Ovary (tissue), 3 donors: ENCODE results near the gene EEF1G.

Source experiments
- POLR2A ChIP-seq: fragments of 450-650 bp; IDR thresholded peaks from one replicate; pipeline ENCODE4 v1.6.1; 2017; ENCODE audit warnings: antibody characterized with exemption, mild to moderate bottlenecking, moderate library complexity
- TF ChIP-seq, protein P1 (sequence below), 3 donors: fragments of 450-650 bp in 2 of 3; fragments of 200-600 bp in 1 of 3; IDR thresholded peaks; one replicate each; pipeline versions ENCODE4 v1.5.1 to v1.8.0; 2016 to 2022; ENCODE audit warnings: antibody characterized with exemption in 3 of 3, mild to moderate bottlenecking in 1 of 3
- donor health status: DM: no; HTN: no; CAD: no.

DNA sequence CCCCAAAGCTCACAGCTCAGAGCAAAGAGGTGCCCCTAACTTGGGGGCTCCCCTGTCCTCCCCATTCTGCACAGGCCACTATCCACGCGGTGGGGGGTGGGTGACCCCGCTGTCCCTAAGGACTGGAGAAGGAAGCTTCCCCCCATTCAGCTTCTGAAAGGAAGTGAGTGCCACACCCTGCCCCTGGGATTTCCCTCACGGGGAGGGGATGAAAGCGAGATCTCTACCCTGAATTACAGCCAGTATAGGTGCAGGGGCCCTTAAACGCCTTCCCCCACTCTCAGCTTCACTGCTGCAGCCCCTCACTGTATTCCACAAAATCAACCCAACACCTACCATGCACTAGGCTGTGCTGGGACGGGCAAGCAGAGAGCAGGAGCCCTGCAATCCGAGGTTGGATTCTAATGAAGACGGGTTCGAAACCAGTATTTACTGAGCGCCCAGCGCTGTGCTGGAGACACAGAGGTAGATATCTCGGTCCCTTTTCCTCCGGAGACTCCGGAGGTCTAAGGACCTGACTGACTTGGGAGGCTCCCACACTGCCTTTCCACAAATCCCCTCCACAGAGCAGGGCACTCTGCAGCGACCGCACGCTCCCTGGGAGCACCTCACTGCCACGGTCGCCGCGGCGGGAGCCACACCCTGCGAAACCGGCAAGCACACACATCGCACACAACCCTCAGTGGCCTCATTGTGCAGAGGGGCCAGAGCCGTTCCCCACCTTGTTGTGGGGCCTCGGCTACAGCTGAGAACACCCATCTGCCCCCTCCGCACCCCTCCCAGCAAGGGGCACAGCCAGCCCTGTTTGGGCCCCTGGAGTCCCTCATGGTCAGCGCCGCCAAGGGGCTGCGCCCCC lies 28.9 kb downstream of the EEF1G start:
- TF ChIP-seq, protein P1, sequence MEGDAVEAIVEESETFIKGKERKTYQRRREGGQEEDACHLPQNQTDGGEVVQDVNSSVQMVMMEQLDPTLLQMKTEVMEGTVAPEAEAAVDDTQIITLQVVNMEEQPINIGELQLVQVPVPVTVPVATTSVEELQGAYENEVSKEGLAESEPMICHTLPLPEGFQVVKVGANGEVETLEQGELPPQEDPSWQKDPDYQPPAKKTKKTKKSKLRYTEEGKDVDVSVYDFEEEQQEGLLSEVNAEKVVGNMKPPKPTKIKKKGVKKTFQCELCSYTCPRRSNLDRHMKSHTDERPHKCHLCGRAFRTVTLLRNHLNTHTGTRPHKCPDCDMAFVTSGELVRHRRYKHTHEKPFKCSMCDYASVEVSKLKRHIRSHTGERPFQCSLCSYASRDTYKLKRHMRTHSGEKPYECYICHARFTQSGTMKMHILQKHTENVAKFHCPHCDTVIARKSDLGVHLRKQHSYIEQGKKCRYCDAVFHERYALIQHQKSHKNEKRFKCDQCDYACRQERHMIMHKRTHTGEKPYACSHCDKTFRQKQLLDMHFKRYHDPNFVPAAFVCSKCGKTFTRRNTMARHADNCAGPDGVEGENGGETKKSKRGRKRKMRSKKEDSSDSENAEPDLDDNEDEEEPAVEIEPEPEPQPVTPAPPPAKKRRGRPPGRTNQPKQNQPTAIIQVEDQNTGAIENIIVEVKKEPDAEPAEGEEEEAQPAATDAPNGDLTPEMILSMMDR (IDR thresholded peaks at IDR 0.05): no peak
- TF ChIP-seq POLR2A: no peak
